GM18505 (cell line): ENCODE results near the gene MRPL53.
"Not testable (repeated sequence)": the region's sequence is repeated elsewhere in the genome, so short reads cannot be mapped to it uniquely, and the experiment has no call there.

Source experiments
- ATAC-seq: cut with Tn5 transposase; IDR thresholded peaks from one replicate; pipeline ENCODE4 v1.9.1; 2021; ENCODE audit not compliant: unreplicated experiment
- POLR2A ChIP-seq: IDR thresholded peaks from 4 replicates; pipeline ENCODE4 v1.6.1; 2011; ENCODE audit warnings: borderline replicate concordance; ENCODE audit not compliant: insufficient read depth, insufficient read length; ENCODE audit errors: extremely low read depth

The MRPL53 gene

GRCh38 chr2:74481961-74482800 lies 9.7 kb upstream of the MRPL53 start:
- TF ChIP-seq POLR2A, result no peak

GRCh38 chr2:74481431-74481830 lies 9.0 kb upstream of the MRPL53 start:
- ATAC-seq, result no peak
- no peak for TF ChIP-seq POLR2A

More at GRCh38 chr2:74481961-74482800, 9.7 kb upstream of the MRPL53 start:
- ATAC-seq, result peak; percentile 36

GRCh38 chr2:74474899-74475298 lies 2.4 kb upstream of the MRPL53 start:
- TF ChIP-seq POLR2A, result no peak
- ATAC-seq, result no peak

- no peak for ATAC-seq
Measured at GRCh38 chr2:74474481-74474880, 2.0 kb upstream of the MRPL53 start.

GRCh38 chr2:74472945-74473258 lies 422 bp upstream of the MRPL53 start:
- no peak for TF ChIP-seq POLR2A

More at GRCh38 chr2:74474481-74474880, 2.0 kb upstream of the MRPL53 start:
- TF ChIP-seq POLR2A, result no peak

GRCh38 chr2:74471332-74472065 lies 981 bp downstream of the MRPL53 start:
- TF ChIP-seq POLR2A, result no peak

More at GRCh38 chr2:74472945-74473258, 422 bp upstream of the MRPL53 start:
- no peak for ATAC-seq

GRCh38 chr2:74470742-74471141 lies 1.7 kb downstream of the MRPL53 start:
- ATAC-seq, result not testable (repeated sequence)
- TF ChIP-seq POLR2A, result peak; percentile 18

More at GRCh38 chr2:74471332-74472065, 981 bp downstream of the MRPL53 start:
- ATAC-seq, result no peak

- TF ChIP-seq POLR2A, result no peak
- no peak for ATAC-seq
Measured at GRCh38 chr2:74464406-74464805, 8.1 kb downstream of the MRPL53 start.

- TF ChIP-seq POLR2A, result no peak
- no peak for ATAC-seq
Measured at GRCh38 chr2:74462786-74463105, 9.7 kb downstream of the MRPL53 start.

GRCh38 chr2:74462054-74462785 lies 10.3 kb downstream of the MRPL53 start:
- ATAC-seq, result no peak
- no peak for TF ChIP-seq POLR2A

GRCh38 chr2:74461187-74462053 lies 11.1 kb downstream of the MRPL53 start:
- ATAC-seq, result no peak

GRCh38 chr2:74460187-74460586 lies 12.3 kb downstream of the MRPL53 start:
- ATAC-seq, result not testable (repeated sequence)

More at GRCh38 chr2:74461187-74462053, 11.1 kb downstream of the MRPL53 start:
- TF ChIP-seq POLR2A, result no peak
